ENCODE data around the gene EMSY.

EMSY gene

GRCh38 chr11:76513654-76514034 lies 68.8 kb downstream of the EMSY start:
- Histone ChIP-seq H3K36me3 (ENCODE audit: control insufficient read depth in 2 of 2, insufficient read depth in 2 of 2, low read length in 2 of 2) (no peaks in the 10 kb centered on the region), H3K4me1 (ENCODE audit: control insufficient read depth in 2 of 2, insufficient read depth in 2 of 2, low read length in 2 of 2) (no peaks in the 10 kb centered on the region)

GRCh38 chr11:76515494-76515893 lies 70.7 kb downstream of the EMSY start:
- Histone ChIP-seq H3K9me3 (ENCODE audit: control insufficient read depth in 2 of 2, low read length in 2 of 2) (no peaks in the 10 kb centered on the region), H3K9ac (ENCODE audit: low read depth in 1 of 2, low read length in 2 of 2) (no peak overlapping the region), H3K27me3 (ENCODE audit: control insufficient read depth in 2 of 2, insufficient read depth in 2 of 2, low read length in 2 of 2) (no peaks in the 10 kb centered on the region), H3K4me3 (ENCODE audit: low read length in 2 of 2) (no peak overlapping the region), H3K27ac (ENCODE audit: low read depth in 2 of 2, low read length in 2 of 2) (no peak overlapping the region), H3K36me3 (ENCODE audit: control insufficient read depth in 2 of 2, insufficient read depth in 2 of 2, low read length in 2 of 2) (no peaks in the 10 kb centered on the region), H3K4me1 (ENCODE audit: control insufficient read depth in 2 of 2, insufficient read depth in 2 of 2, low read length in 2 of 2) (no peaks in the 10 kb centered on the region)

More at GRCh38 chr11:76513654-76514034, 68.8 kb downstream of the EMSY start:
- Histone ChIP-seq H3K9ac (ENCODE audit: low read depth in 1 of 2, low read length in 2 of 2) (no peak overlapping the region), H3K27me3 (ENCODE audit: control insufficient read depth in 2 of 2, insufficient read depth in 2 of 2, low read length in 2 of 2) (no peaks in the 10 kb centered on the region), H3K27ac (ENCODE audit: low read depth in 2 of 2, low read length in 2 of 2) (no peak overlapping the region), H3K9me3 (ENCODE audit: control insufficient read depth in 2 of 2, low read length in 2 of 2) (no peaks in the 10 kb centered on the region), H3K4me3 (ENCODE audit: low read length in 2 of 2) (no peak overlapping the region)

- H3K27ac ChIP-seq (ENCODE audit: low read depth in 2 of 2, low read length in 2 of 2): no peak overlapping the region
- H3K4me1 ChIP-seq (ENCODE audit: control insufficient read depth in 2 of 2, insufficient read depth in 2 of 2, low read length in 2 of 2): peaks cover 0 to 9% of the 10 kb centered on the region in 2 donors
- H3K36me3 ChIP-seq (ENCODE audit: control insufficient read depth in 2 of 2, insufficient read depth in 2 of 2, low read length in 2 of 2): peaks cover 4 to 12% of the 10 kb centered on the region in 2 donors
- no peak overlapping the region for H3K4me3 ChIP-seq (ENCODE audit: low read length in 2 of 2)
- H3K9ac ChIP-seq (ENCODE audit: low read depth in 1 of 2, low read length in 2 of 2): no peak overlapping the region
- no peaks in the 10 kb centered on the region for H3K9me3 ChIP-seq (ENCODE audit: control insufficient read depth in 2 of 2, low read length in 2 of 2)
- no peaks in the 10 kb centered on the region for H3K27me3 ChIP-seq (ENCODE audit: control insufficient read depth in 2 of 2, insufficient read depth in 2 of 2, low read length in 2 of 2)
Observed at GRCh38 chr11:76523147-76523546, 78.3 kb downstream of the EMSY start.

DNA sequence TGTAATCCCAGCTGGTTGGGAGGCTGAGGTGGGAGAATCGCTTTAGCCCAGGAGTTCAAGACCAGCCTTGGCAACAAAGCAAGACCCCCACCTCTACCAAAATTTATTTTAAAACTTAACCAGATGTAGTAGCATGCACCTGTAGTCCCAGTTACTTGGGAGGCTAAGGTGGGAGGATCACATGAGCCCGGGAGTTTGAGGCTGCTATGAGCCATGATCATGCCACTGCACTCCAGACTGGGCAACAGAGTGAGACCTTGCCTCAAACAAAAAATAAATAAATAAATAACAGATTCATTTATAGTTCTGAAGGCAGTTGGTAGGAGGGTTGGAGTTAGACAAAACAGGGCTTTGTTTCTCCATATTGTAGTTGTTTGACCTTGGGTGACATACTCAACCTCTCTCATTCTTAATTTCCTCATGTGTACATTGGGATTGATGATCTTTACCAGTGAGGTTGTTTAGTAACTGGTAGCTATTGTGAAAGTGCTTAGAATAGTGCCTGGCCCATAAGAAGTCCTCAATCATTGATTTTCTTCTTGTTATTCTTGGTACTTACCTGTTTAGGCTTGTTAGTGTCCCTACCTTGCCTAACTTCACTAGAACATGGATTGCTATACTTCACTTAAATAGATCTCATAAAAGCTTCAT lies 79.1 kb downstream of the EMSY start:
- no peak overlapping the region for H3K27ac ChIP-seq (ENCODE audit: low read depth in 2 of 2, low read length in 2 of 2)
- H3K4me3 ChIP-seq (ENCODE audit: low read length in 2 of 2): no peak overlapping the region
- no peak overlapping the region for H3K9ac ChIP-seq (ENCODE audit: low read depth in 1 of 2, low read length in 2 of 2)
- H3K4me1 ChIP-seq (ENCODE audit: control insufficient read depth in 2 of 2, insufficient read depth in 2 of 2, low read length in 2 of 2): peaks cover 0 to 9% of the 10 kb centered on the region in 2 donors
- H3K27me3 ChIP-seq (ENCODE audit: control insufficient read depth in 2 of 2, insufficient read depth in 2 of 2, low read length in 2 of 2): no peaks in the 10 kb centered on the region
- peaks cover 9 to 15% of the 10 kb centered on the region in 2 donors for H3K36me3 ChIP-seq (ENCODE audit: control insufficient read depth in 2 of 2, insufficient read depth in 2 of 2, low read length in 2 of 2)
- no peaks in the 10 kb centered on the region for H3K9me3 ChIP-seq (ENCODE audit: control insufficient read depth in 2 of 2, low read length in 2 of 2)

GRCh38 chr11:76524461-76524860 lies 79.6 kb downstream of the EMSY start:
- Histone ChIP-seq H3K9me3 (ENCODE audit: control insufficient read depth in 2 of 2, low read length in 2 of 2) (no peaks in the 10 kb centered on the region), H3K9ac (ENCODE audit: low read depth in 1 of 2, low read length in 2 of 2) (no peak overlapping the region), H3K27ac (ENCODE audit: low read depth in 2 of 2, low read length in 2 of 2) (no peak overlapping the region), H3K4me3 (ENCODE audit: low read length in 2 of 2) (no peak overlapping the region), H3K27me3 (ENCODE audit: control insufficient read depth in 2 of 2, insufficient read depth in 2 of 2, low read length in 2 of 2) (no peaks in the 10 kb centered on the region), H3K4me1 (ENCODE audit: control insufficient read depth in 2 of 2, insufficient read depth in 2 of 2, low read length in 2 of 2) (peaks cover 0 to 9% of the 10 kb centered on the region in 2 donors), H3K36me3 (ENCODE audit: control insufficient read depth in 2 of 2, insufficient read depth in 2 of 2, low read length in 2 of 2) (peaks cover 13 to 20% of the 10 kb centered on the region in 2 donors)

- no peak overlapping the region for H3K27ac ChIP-seq (ENCODE audit: low read depth in 2 of 2, low read length in 2 of 2)
Observed at GRCh38 chr11:76524919-76525318, 80.1 kb downstream of the EMSY start.

GRCh38 chr11:76526878-76527277 lies 82.1 kb downstream of the EMSY start:
- H3K4me1 ChIP-seq (ENCODE audit: control insufficient read depth in 2 of 2, insufficient read depth in 2 of 2, low read length in 2 of 2): peaks cover 0 to 9% of the 10 kb centered on the region in 2 donors
- H3K36me3 ChIP-seq (ENCODE audit: control insufficient read depth in 2 of 2, insufficient read depth in 2 of 2, low read length in 2 of 2): peaks cover 16 to 21% of the 10 kb centered on the region in 2 donors

More at GRCh38 chr11:76524919-76525318, 80.1 kb downstream of the EMSY start:
- H3K9ac ChIP-seq (ENCODE audit: low read depth in 1 of 2, low read length in 2 of 2): no peak overlapping the region
- peaks cover 13 to 20% of the 10 kb centered on the region in 2 donors for H3K36me3 ChIP-seq (ENCODE audit: control insufficient read depth in 2 of 2, insufficient read depth in 2 of 2, low read length in 2 of 2)
- no peaks in the 10 kb centered on the region for H3K27me3 ChIP-seq (ENCODE audit: control insufficient read depth in 2 of 2, insufficient read depth in 2 of 2, low read length in 2 of 2)
- no peaks in the 10 kb centered on the region for H3K9me3 ChIP-seq (ENCODE audit: control insufficient read depth in 2 of 2, low read length in 2 of 2)
- no peak overlapping the region for H3K4me3 ChIP-seq (ENCODE audit: low read length in 2 of 2)
- peaks cover 0 to 9% of the 10 kb centered on the region in 2 donors for H3K4me1 ChIP-seq (ENCODE audit: control insufficient read depth in 2 of 2, insufficient read depth in 2 of 2, low read length in 2 of 2)

GRCh38 chr11:76542436-76542835 lies 97.6 kb downstream of the EMSY start:
- Histone ChIP-seq H3K27ac (ENCODE audit: low read depth in 2 of 2, low read length in 2 of 2) (no peak overlapping the region), H3K9me3 (ENCODE audit: control insufficient read depth in 2 of 2, low read length in 2 of 2) (no peaks in the 10 kb centered on the region), H3K9ac (ENCODE audit: low read depth in 1 of 2, low read length in 2 of 2) (no peak overlapping the region), H3K4me3 (ENCODE audit: low read length in 2 of 2) (no peak overlapping the region), H3K4me1 (ENCODE audit: control insufficient read depth in 2 of 2, insufficient read depth in 2 of 2, low read length in 2 of 2) (no peaks in the 10 kb centered on the region), H3K27me3 (ENCODE audit: control insufficient read depth in 2 of 2, insufficient read depth in 2 of 2, low read length in 2 of 2) (no peaks in the 10 kb centered on the region), H3K36me3 (ENCODE audit: control insufficient read depth in 2 of 2, insufficient read depth in 2 of 2, low read length in 2 of 2) (peaks cover 35 to 54% of the 10 kb centered on the region in 2 donors)

More at GRCh38 chr11:76526878-76527277, 82.1 kb downstream of the EMSY start:
- Histone ChIP-seq H3K4me3 (ENCODE audit: low read length in 2 of 2) (no peak overlapping the region), H3K27ac (ENCODE audit: low read depth in 2 of 2, low read length in 2 of 2) (no peak overlapping the region), H3K27me3 (ENCODE audit: control insufficient read depth in 2 of 2, insufficient read depth in 2 of 2, low read length in 2 of 2) (no peaks in the 10 kb centered on the region), H3K9ac (ENCODE audit: low read depth in 1 of 2, low read length in 2 of 2) (no peak overlapping the region), H3K9me3 (ENCODE audit: control insufficient read depth in 2 of 2, low read length in 2 of 2) (no peaks in the 10 kb centered on the region)

DNA sequence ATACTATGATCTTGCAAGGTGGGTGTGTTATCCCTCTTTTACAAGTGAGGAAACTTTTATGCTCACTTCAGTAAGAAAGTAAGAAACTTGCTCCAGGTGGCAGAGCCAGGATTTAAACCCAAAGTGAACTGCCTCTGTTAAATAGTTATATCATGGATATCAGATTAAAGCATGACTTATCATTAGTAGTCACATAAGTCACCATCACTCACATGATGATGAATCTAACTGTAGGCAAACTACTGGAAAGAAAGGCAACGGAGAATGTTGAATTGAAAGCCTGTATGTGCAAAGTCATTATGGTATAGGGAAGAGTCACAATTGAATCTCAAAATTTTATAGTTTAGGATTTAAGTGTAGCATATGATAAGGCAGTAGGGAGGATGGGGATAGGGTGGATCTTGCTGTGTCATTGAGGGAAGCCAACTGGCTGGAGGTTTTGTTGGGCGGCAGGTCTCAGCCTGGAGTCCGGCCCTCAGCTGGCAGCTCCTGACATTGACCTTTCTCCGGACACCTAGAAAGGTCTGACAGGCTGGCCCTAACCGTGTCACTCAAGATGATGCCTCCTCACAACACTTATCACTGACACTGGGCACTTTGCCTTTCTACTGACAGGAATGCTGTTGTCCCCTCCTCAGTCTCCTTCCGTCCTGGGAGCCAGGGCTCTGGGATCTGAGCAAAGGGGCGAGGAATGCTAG lies 98.3 kb downstream of the EMSY start:
- Histone ChIP-seq H3K9ac (ENCODE audit: low read depth in 1 of 2, low read length in 2 of 2) (no peak overlapping the region), H3K27me3 (ENCODE audit: control insufficient read depth in 2 of 2, insufficient read depth in 2 of 2, low read length in 2 of 2) (no peaks in the 10 kb centered on the region), H3K9me3 (ENCODE audit: control insufficient read depth in 2 of 2, low read length in 2 of 2) (no peaks in the 10 kb centered on the region), H3K27ac (ENCODE audit: low read depth in 2 of 2, low read length in 2 of 2) (no peak overlapping the region), H3K36me3 (ENCODE audit: control insufficient read depth in 2 of 2, insufficient read depth in 2 of 2, low read length in 2 of 2) (peaks cover 37 to 49% of the 10 kb centered on the region in 2 donors), H3K4me3 (ENCODE audit: low read length in 2 of 2) (no peak overlapping the region), H3K4me1 (ENCODE audit: control insufficient read depth in 2 of 2, insufficient read depth in 2 of 2, low read length in 2 of 2) (no peaks in the 10 kb centered on the region)

DNA sequence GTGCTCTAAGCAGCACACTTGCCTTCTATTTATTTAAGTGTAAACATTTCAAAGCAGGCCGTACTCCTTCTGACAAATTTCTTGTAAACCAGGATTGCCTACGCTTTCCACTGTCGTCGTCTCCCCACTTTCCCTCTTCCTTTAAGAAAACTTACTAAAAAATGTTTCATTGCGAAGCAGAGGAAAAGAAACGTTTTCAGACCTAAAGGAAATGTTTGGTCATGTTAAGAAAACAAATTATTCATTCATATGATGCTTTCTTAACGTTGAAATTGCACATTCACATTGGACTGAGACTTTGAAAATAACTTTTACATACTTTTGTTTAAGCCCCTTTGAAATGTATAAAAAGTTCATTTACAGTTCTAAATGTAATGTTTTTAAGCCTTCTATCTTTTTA lies 106.0 kb downstream of the EMSY start:
- no peak overlapping the region for H3K4me3 ChIP-seq (ENCODE audit: low read length in 2 of 2)
- peaks cover 7 to 18% of the 10 kb centered on the region in 2 donors for H3K4me1 ChIP-seq (ENCODE audit: control insufficient read depth in 2 of 2, insufficient read depth in 2 of 2, low read length in 2 of 2)
- no peaks in the 10 kb centered on the region for H3K9me3 ChIP-seq (ENCODE audit: control insufficient read depth in 2 of 2, low read length in 2 of 2)
- H3K27me3 ChIP-seq (ENCODE audit: control insufficient read depth in 2 of 2, insufficient read depth in 2 of 2, low read length in 2 of 2): no peaks in the 10 kb centered on the region
- H3K27ac ChIP-seq (ENCODE audit: low read depth in 2 of 2, low read length in 2 of 2): no peak overlapping the region
- H3K9ac ChIP-seq (ENCODE audit: low read depth in 1 of 2, low read length in 2 of 2): no peak overlapping the region
- peaks cover 8 to 9% of the 10 kb centered on the region in 2 donors for H3K36me3 ChIP-seq (ENCODE audit: control insufficient read depth in 2 of 2, insufficient read depth in 2 of 2, low read length in 2 of 2)

Measured in mucosa of rectum (tissue), 2 donors.